ENCODE measurements around the gene COX19.

COX19 gene

GRCh38 chr7:918118-918425 lies 57.3 kb downstream of the COX19 start:
- no peak for FAIRE-seq

GRCh38 chr7:917255-918117 lies 57.9 kb downstream of the COX19 start:
- DNase-seq (ENCODE audit: insufficient read length, low spot score) (no peak), FAIRE-seq (no peak)

More at GRCh38 chr7:918118-918425, 57.3 kb downstream of the COX19 start:
- no peak for DNase-seq (ENCODE audit: insufficient read length, low spot score)

GRCh38 chr7:916291-916941 lies 58.9 kb downstream of the COX19 start:
- peak; percentile 4 for FAIRE-seq

More at GRCh38 chr7:916291-916941, 58.9 kb downstream of the COX19 start:
- no peak for DNase-seq (ENCODE audit: insufficient read length, low spot score)
